Breast epithelium (tissue), 3 donors: Measurements from ENCODE around the gene CPPED1.

ENCODE experiments used
- POLR2A ChIP-seq: fragments of 450-650 bp; IDR thresholded peaks from one replicate; pipeline ENCODE4 v1.6.1; 2016; ENCODE audit warnings: antibody characterized with exemption, mild to moderate bottlenecking, moderate library complexity
- POLR2AphosphoS5 ChIP-seq, 3 donors: sonication (generic); formaldehyde crosslinking; IDR thresholded peaks; one replicate each; pipeline ENCODE4 v1.6.1; 2017; ENCODE audit warnings: antibody characterized with exemption in 3 of 3
- TF ChIP-seq, protein P1 (sequence below), 3 donors: fragments of 450-650 bp; IDR thresholded peaks; one replicate each; pipeline ENCODE4 v1.5.1; 2016 to 2017; ENCODE audit warnings: antibody characterized with exemption in 3 of 3, mild to moderate bottlenecking in 3 of 3, moderate library complexity in 3 of 3

GRCh38 chr16:12679660-12680272, 123.9 kb downstream of the CPPED1 start:
- TF ChIP-seq, protein P1, sequence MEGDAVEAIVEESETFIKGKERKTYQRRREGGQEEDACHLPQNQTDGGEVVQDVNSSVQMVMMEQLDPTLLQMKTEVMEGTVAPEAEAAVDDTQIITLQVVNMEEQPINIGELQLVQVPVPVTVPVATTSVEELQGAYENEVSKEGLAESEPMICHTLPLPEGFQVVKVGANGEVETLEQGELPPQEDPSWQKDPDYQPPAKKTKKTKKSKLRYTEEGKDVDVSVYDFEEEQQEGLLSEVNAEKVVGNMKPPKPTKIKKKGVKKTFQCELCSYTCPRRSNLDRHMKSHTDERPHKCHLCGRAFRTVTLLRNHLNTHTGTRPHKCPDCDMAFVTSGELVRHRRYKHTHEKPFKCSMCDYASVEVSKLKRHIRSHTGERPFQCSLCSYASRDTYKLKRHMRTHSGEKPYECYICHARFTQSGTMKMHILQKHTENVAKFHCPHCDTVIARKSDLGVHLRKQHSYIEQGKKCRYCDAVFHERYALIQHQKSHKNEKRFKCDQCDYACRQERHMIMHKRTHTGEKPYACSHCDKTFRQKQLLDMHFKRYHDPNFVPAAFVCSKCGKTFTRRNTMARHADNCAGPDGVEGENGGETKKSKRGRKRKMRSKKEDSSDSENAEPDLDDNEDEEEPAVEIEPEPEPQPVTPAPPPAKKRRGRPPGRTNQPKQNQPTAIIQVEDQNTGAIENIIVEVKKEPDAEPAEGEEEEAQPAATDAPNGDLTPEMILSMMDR (IDR thresholded peaks at IDR 0.05), result no peak
- TF ChIP-seq POLR2A (no peak), POLR2AphosphoS5 (IDR thresholded peaks at IDR 0.05) (no peak)
